HEK293T (cell line): ENCODE data around the gene CEP63.
"Not testable (repeated sequence)": the region's sequence is repeated elsewhere in the genome, so short reads cannot be mapped to it uniquely, and the experiment has no call there.

ENCODE experiments used
- CTCF ChIA-PET: fragments of 350-600 bp; formaldehyde crosslinking; extraction: SDS; loops from one replicate; lab custom pipeline; 2021; ENCODE audit warnings: antibody characterized with exemption, inconsistent platforms; lab: Yijun Ruan, JAX
- POLR2A ChIA-PET: fragments of 350-600 bp; formaldehyde crosslinking; extraction: SDS; loops from one replicate; lab custom pipeline; 2020; ENCODE audit warnings: antibody characterized with exemption, inconsistent platforms; lab: Yijun Ruan, JAX
- DNase-seq: peaks from one replicate; pipeline ENCODE4 v3.0.0; 2012; ENCODE audit warnings: mixed read lengths; ENCODE audit errors: extremely low spot score
- ARNT ChIP-seq: fragments of 450-650 bp; IDR thresholded peaks from 2 replicates; pipeline ENCODE4 v1.6.1; 2017; ENCODE audit warnings: mild to moderate bottlenecking
- BHLHE40 ChIP-seq: fragments of 450-650 bp; IDR thresholded peaks from 2 replicates; pipeline ENCODE4 v1.6.1; 2016; ENCODE audit warnings: mild to moderate bottlenecking, moderate library complexity, borderline replicate concordance
- CTBP1 ChIP-seq: fragments of 450-650 bp; IDR thresholded peaks from 2 replicates; pipeline ENCODE4 v1.6.1; 2016; ENCODE audit warnings: borderline replicate concordance
- ELF4 ChIP-seq: fragments of 450-650 bp; IDR thresholded peaks from 2 replicates; pipeline ENCODE4 v1.6.1; 2017; ENCODE audit warnings: antibody characterized with exemption
- FOXA1 ChIP-seq: fragments of 450-650 bp; IDR thresholded peaks from 2 replicates; pipeline ENCODE4 v1.6.1; 2016; ENCODE audit warnings: mild to moderate bottlenecking
- FOXK2 ChIP-seq: fragments of 450-650 bp; IDR thresholded peaks from 2 replicates; pipeline ENCODE4 v1.6.1; 2016; ENCODE audit warnings: mild to moderate bottlenecking
- FOXM1 ChIP-seq: fragments of 450-650 bp; IDR thresholded peaks from 2 replicates; pipeline ENCODE4 v1.6.1; 2017; ENCODE audit warnings: mild to moderate bottlenecking, borderline replicate concordance
- HDGF ChIP-seq: fragments of 450-650 bp; IDR thresholded peaks from 2 replicates; pipeline ENCODE4 v1.6.1; 2017; ENCODE audit warnings: antibody characterized with exemption, borderline replicate concordance
- L3MBTL2 ChIP-seq: fragments of 450-650 bp; conservative IDR thresholded peaks from 2 replicates; pipeline ENCODE4 v1.6.1; 2016; ENCODE audit warnings: mild to moderate bottlenecking
- LEF1 ChIP-seq: fragments of 450-650 bp; IDR thresholded peaks from 2 replicates; pipeline ENCODE4 v1.6.1; 2017; ENCODE audit warnings: mild to moderate bottlenecking, borderline replicate concordance
- NFRKB ChIP-seq: fragments of 450-650 bp; IDR thresholded peaks from 2 replicates; pipeline ENCODE4 v1.6.1; 2016; ENCODE audit warnings: mild to moderate bottlenecking, moderate library complexity
- PKNOX1 ChIP-seq: fragments of 450-650 bp; IDR thresholded peaks from 2 replicates; pipeline ENCODE4 v1.6.1; 2016
- SP1 ChIP-seq: fragments of 450-650 bp; IDR thresholded peaks from 2 replicates; pipeline ENCODE4 v1.6.1; 2017
- SUZ12 ChIP-seq: fragments of 450-650 bp; IDR thresholded peaks from 2 replicates; pipeline ENCODE4 v1.6.1; 2016; ENCODE audit warnings: mild to moderate bottlenecking
- TARDBP ChIP-seq: fragments of 450-650 bp; IDR thresholded peaks from 2 replicates; pipeline ENCODE4 v1.6.1; 2016
- ZNF384 ChIP-seq: fragments of 450-650 bp; IDR thresholded peaks from 2 replicates; pipeline ENCODE4 v1.6.1; 2016

The CEP63 gene

GRCh38 chr3:134562055-134562454, 76.2 kb downstream of the CEP63 start:
- POLR2A ChIA-PET: no interaction called here
- TF ChIP-seq ARNT (no peak), ELF4 (no peak), LEF1 (no peak), BHLHE40 (no peak), NFRKB (no peak), TARDBP (no peak), SUZ12 (no peak), SP1 (no peak), HDGF (no peak), L3MBTL2 (no peak), FOXK2 (no peak), CTBP1 (no peak), FOXM1 (no peak)
- DNase-seq: no peak
- CTCF ChIA-PET: no interaction called here

GRCh38 chr3:134563601-134564000, 77.7 kb downstream of the CEP63 start:
- CTCF ChIA-PET: no interaction called here
- no peak for TF ChIP-seq SP1
- no peak for TF ChIP-seq ZNF384
- no peak for TF ChIP-seq CTBP1
- TF ChIP-seq ARNT: no peak
- TF ChIP-seq BHLHE40: no peak
- TF ChIP-seq LEF1: no peak
- TF ChIP-seq HDGF: no peak
- no peak for TF ChIP-seq FOXM1
- TF ChIP-seq NFRKB: no peak
- no peak for TF ChIP-seq FOXA1
- no peak for TF ChIP-seq SUZ12
- no peak for DNase-seq
- POLR2A ChIA-PET: no interaction called here

- DNase-seq: no peak
- ChIA-PET CTCF (no interaction called here), POLR2A (no interaction called here)
- no peak for TF ChIP-seq SP1
- TF ChIP-seq ELF4: no peak
- no peak for TF ChIP-seq NFRKB
- TF ChIP-seq CTBP1: no peak
- no peak for TF ChIP-seq LEF1
- no peak for TF ChIP-seq ZNF384
These were observed 79.1 kb downstream of the CEP63 start for GRCh38 chr3:134564991-134565390.

- no peak for TF ChIP-seq ELF4
- TF ChIP-seq SP1: no peak
- no peak for TF ChIP-seq FOXA1
- TF ChIP-seq L3MBTL2: no peak
- no peak for TF ChIP-seq FOXM1
- TF ChIP-seq TARDBP: no peak
- no peak for TF ChIP-seq LEF1
- TF ChIP-seq CTBP1: no peak
- TF ChIP-seq ZNF384: no peak
- TF ChIP-seq PKNOX1: no peak
- no peak for TF ChIP-seq FOXK2
- TF ChIP-seq HDGF: no peak
- TF ChIP-seq NFRKB: no peak
- TF ChIP-seq ARNT: no peak
- TF ChIP-seq BHLHE40: no peak
- no peak for TF ChIP-seq SUZ12
- CTCF ChIA-PET: no interaction called here
- POLR2A ChIA-PET: no interaction called here
- no peak for DNase-seq
These were observed 81.7 kb downstream of the CEP63 start for GRCh38 chr3:134567605-134568004.

GRCh38 chr3:134568790-134569189, 82.9 kb downstream of the CEP63 start:
- no peak for TF ChIP-seq ELF4
- no peak for TF ChIP-seq BHLHE40
- TF ChIP-seq FOXK2: no peak
- TF ChIP-seq ZNF384: no peak
- TF ChIP-seq PKNOX1: no peak
- TF ChIP-seq SP1: no peak
- TF ChIP-seq L3MBTL2: no peak
- no peak for TF ChIP-seq FOXM1
- TF ChIP-seq ARNT: no peak
- TF ChIP-seq CTBP1: no peak
- TF ChIP-seq LEF1: no peak
- no peak for TF ChIP-seq SUZ12
- no peak for TF ChIP-seq TARDBP
- no peak for TF ChIP-seq HDGF
- no peak for TF ChIP-seq NFRKB
- no peak for TF ChIP-seq FOXA1
- POLR2A ChIA-PET: no interaction called here
- DNase-seq: no peak
- CTCF ChIA-PET: no interaction called here

GRCh38 chr3:134569899-134570298, 84.0 kb downstream of the CEP63 start:
- POLR2A ChIA-PET, CTCF ChIA-PET, DNase-seq: not testable (repeated sequence)

- DNase-seq: no peak
- TF ChIP-seq ARNT: no peak
- no peak for TF ChIP-seq L3MBTL2
- TF ChIP-seq SP1: no peak
- TF ChIP-seq SUZ12: no peak
- TF ChIP-seq FOXA1: no peak
- TF ChIP-seq CTBP1: no peak
- TF ChIP-seq BHLHE40: no peak
- no peak for TF ChIP-seq ZNF384
- TF ChIP-seq FOXM1: no peak
- TF ChIP-seq PKNOX1: no peak
- CTCF ChIA-PET: no interaction called here
- POLR2A ChIA-PET: no interaction called here
These were observed 90.6 kb downstream of the CEP63 start for GRCh38 chr3:134576426-134576825.
